BJ (cell line): ENCODE measurements around the gene SYPL1. TPM values are rescaled to one million over a fixed set of nuclear protein-coding genes. Genes with fewer than 3 reads are reported as not detected.

Experiments used
- CTCF ChIA-PET: fragments of 350-600 bp; formaldehyde crosslinking; extraction: SDS; loops from one replicate; lab custom pipeline; 2021; ENCODE audit warnings: antibody characterized with exemption, inconsistent platforms; lab: Yijun Ruan, JAX
- POLR2A ChIA-PET: fragments of 300-600 bp; sonication (Branson Sonifier 250); formaldehyde crosslinking; extraction: SDS; loops from one replicate; lab custom pipeline; 2021; ENCODE audit warnings: antibody characterized with exemption; lab: Charles Lee
- DNase-seq: peaks from one replicate; pipeline ENCODE4 v3.0.0-alpha.2; 2011; ENCODE audit warnings: low read depth
- H3K27me3 ChIP-seq: 2 replicates; pipeline ENCODE4 v1.6.0; 2011; ENCODE audit warnings: low read length; ENCODE audit not compliant: control insufficient read depth, insufficient read depth
- H3K36me3 ChIP-seq: 2 replicates; pipeline ENCODE4 v1.5.1; 2011; ENCODE audit warnings: low read length; ENCODE audit not compliant: control insufficient read depth, insufficient read depth
- H3K4me3 ChIP-seq: 2 replicates; pipeline ENCODE4 v1.5.1; 2011; ENCODE audit warnings: low read depth, mild to moderate bottlenecking, control low read depth, low read length
- CTCF ChIP-seq: IDR thresholded peaks from 2 replicates; pipeline ENCODE4 v1.5.1; 2011; ENCODE audit warnings: low read depth, mild to moderate bottlenecking, control low read depth, inconsistent platforms, low read length, moderate library complexity; ENCODE audit not compliant: insufficient read depth
- polyA plus RNA-seq: library from polyadenylated mRNA; depleted of rRNA; stranded (reverse); fragments of >200 nt; gene quantifications from 2 replicates; pipeline ENCODE4 v1.2.3, GENCODE V29; 2011

SYPL1 gene
- polyA plus RNA-seq, 1 experiment, result 39.9 TPM

- DNase-seq, result no peak
- ChIA-PET POLR2A (no interaction called here), CTCF (interaction anchor here (0.6 to 2.1 kb wide), 4 partner anchors 9 to 1059 kb away, joined by 3 to 6 read pairs (median 4); no protein-coding TSS in a partner anchor)
- peaks cover 2% of the 10 kb centered on the region; the same call in 1 of the 2 replicates for H3K27me3 ChIP-seq
- no peak for TF ChIP-seq CTCF
- H3K4me3 ChIP-seq, result no peak overlapping the region
- no peaks in the 10 kb centered on the region for H3K36me3 ChIP-seq
These were observed 40.0 kb downstream of the SYPL1 start for GRCh38 chr7:106071999-106072714.

GRCh38 chr7:106071356-106071998, 40.6 kb downstream of the SYPL1 start:
- ChIA-PET CTCF (interaction anchor here (0.6 to 2.1 kb wide), 3 partner anchors 10 to 1058 kb away, joined by 3 to 6 read pairs (median 6); no protein-coding TSS in a partner anchor), POLR2A (no interaction called here)
- peaks cover 2% of the 10 kb centered on the region; the same call in 1 of the 2 replicates for H3K27me3 ChIP-seq
- H3K4me3 ChIP-seq, result no peak overlapping the region
- TF ChIP-seq CTCF, result no peak
- DNase-seq, result no peak
- H3K36me3 ChIP-seq, result no peaks in the 10 kb centered on the region

- no peak for TF ChIP-seq CTCF
- Histone ChIP-seq H3K27me3 (peaks cover 2% of the 10 kb centered on the region; the same call in 1 of the 2 replicates), H3K4me3 (no peak overlapping the region), H3K36me3 (no peaks in the 10 kb centered on the region)
- DNase-seq, result no peak
- ChIA-PET POLR2A (no interaction called here), CTCF (interaction anchor here (1.3 to 2.1 kb wide), 3 partner anchors 10 to 83 kb away, joined by 5 to 6 read pairs (median 6); no protein-coding TSS in a partner anchor)
These were observed 41.4 kb downstream of the SYPL1 start for GRCh38 chr7:106070567-106071254.

- Histone ChIP-seq H3K36me3 (no peaks in the 10 kb centered on the region), H3K27me3 (peaks cover 2% of the 10 kb centered on the region; the same call in 1 of the 2 replicates), H3K4me3 (no peak overlapping the region)
- no peak for DNase-seq
- TF ChIP-seq CTCF, result no peak
- ChIA-PET CTCF (interaction anchor here (1.8 kb wide), 1 partner anchor 84 kb away, joined by 5 read pairs; no protein-coding TSS in a partner anchor), POLR2A (no interaction called here)
These were observed 41.9 kb downstream of the SYPL1 start for GRCh38 chr7:106070201-106070551.
